Midbrain (tissue), 1 donor: ENCODE results near the gene OR10A2.
"Not testable (repeated sequence)": the region's sequence is repeated elsewhere in the genome, so short reads cannot be mapped to it uniquely, and the experiment has no call there.

Experiments
- DNase-seq: peaks from one replicate; lab custom pipeline; 2025; lab: John Stamatoyannopoulos, UW

The OR10A2 gene

DNA sequence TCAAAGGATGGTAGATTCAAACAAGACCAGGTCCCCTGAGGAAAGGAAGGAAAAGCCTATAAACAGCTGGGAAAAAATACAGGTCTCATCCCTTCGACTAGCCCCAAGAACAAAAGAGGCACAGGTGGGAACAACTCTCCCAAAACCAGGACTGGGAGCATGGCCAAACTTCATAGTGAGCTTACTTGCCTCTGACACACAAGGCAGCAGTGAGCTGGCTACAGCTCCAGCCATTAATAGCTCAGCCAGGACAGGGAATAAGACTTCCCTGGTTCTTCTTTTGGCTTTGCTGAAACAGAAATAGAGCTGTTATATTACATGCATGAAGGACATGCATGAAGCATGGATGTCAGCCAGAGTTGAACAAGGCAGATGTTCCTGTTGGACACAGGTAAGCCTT lies at the start of gene OR10A2:
Gene OR10A2, plus strand, starts transcription at position 97 of the 400 bp plus-strand sequence. CDS start 6,698 bp downstream, outside the sequence.
- no peak for DNase-seq

DNA sequence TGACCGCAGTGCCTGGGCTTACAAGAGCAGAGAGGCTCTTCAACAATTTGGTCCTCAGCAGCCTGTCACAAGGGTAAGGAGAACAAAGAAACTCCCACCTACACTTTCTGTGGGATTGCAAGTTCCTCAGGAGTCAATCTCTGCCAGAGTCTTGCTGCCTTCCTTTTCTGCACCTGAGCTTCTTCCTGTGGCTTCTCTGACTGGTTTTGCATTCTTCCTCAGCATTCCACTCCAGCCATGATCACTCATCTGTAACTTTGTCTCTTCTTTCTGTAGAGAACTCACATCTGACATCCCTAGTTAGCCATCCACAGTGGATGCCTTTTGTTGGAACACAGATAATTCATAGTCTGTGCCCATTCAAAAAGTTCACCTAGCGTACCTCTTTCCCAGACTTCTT lies 49.2 kb upstream of the OR10A2 start:
- DNase-seq: no peak

DNA sequence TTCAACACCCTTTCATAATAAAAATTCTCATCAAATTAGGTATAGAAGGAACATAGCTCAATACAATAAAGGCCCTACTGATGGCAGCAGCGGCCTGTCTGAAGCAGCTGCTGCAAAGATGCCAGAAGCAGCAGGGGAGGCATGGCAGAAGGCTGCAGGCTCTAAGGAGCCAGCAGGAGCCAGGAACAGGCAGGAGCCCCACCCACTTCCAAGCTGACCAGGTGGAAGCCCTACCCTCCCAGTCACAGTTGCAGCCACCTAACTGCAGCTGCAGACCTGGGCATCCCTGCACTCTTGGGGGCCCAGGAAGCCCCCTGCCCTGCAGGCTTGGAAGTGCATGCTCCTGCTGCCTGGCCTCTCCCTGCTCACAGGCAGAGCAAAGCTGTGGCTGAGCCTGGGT lies 45.2 kb upstream of the OR10A2 start:
- no peak for DNase-seq

- no peak for DNase-seq
Observed at GRCh38 chr11:6818967-6819366, 43.9 kb upstream of the OR10A2 start.

DNA sequence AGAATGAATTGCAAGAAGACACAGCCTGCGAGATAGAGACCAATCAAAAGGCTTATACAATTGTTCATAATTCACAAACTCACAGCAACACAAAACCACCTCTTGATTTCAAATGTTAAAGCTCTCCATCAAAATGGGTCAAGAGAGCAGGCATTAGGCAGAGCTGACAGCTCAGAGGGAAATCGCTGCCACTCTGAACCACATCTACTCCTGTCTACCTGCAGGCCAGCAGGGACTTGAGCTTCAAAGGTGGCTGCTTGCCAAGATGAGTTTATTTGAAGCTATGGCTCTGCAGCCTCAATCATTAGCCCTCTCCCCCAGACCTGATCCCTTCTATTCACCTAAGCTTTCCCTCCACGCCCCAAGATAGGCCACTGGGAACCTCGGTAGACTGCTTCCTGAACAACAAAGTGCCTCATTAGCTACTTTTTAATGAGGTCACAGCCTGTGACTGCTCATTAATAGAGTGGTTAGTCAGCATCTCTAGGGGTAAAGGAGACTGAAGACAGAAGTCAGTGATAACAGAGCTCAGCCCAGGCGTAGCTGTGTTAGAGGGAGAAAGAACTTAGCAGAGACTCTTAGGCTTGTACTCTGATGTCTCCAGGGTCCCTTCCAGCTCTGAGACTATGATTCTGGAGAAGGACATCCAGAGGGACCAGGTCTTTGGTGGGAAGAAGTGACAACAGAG lies 38.6 kb upstream of the OR10A2 start:
- no peak for DNase-seq

GRCh38 chr11:6825231-6825744 lies 37.6 kb upstream of the OR10A2 start:
- no peak for DNase-seq

DNA sequence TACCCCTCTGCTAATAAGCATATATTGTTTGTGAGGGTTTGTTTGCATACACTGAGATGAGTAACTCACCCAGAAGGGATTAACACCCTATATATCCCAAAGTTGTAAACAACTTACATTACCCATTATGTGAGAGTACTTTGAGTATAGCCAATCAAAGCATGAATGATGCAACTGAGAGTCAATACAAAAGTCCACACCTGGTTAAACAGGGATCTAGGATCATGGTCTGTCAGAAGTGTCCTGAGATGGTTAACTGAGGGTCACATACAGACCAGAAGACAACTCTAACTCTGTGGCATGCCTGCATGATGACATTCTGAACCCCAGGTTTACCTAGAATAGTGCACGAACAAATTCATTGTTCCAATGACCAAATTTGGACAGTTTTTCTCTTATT lies 34.8 kb upstream of the OR10A2 start:
- DNase-seq: no peak

DNA sequence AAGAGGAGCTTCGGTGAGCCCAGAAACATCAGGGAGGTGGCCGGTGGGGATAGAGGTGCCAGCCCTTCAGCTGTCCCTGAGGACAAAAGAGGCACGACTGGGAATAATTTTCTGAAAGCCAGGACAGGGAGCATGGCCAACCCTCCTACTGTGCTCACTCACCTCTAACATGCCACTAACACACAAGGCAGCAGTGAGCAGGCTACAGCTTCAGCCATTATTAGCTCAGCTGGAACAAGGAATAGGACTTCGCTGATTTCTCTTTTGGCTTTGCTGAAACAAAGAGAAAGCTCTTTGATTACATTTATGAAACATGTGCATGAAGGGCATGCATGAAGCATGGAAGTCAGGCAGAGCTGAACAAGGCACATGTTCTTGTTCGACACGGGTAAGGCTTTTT lies 29.5 kb upstream of the OR10A2 start:
- no peak for DNase-seq

DNA sequence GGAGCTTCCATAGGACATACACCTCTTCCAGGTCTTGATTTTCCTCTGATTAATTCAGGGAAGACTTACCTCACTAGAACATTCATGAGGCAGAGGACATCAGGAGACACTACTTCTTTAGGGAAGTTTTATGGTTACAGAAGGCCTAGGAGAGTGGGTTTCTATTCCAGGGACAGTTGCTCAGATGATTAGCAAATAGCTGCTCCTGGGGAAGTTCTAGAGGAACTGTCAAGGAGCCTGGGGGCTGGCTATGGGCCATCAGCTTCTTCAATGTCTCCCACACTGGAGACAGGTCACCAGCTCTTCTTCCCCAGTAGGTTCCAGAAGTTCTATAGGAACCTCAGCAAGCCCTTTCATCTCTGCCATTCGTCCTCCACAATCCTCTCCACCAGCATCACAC lies 28.8 kb upstream of the OR10A2 start:
- no peak for DNase-seq

- DNase-seq: no peak
Observed at GRCh38 chr11:6841694-6842093, 21.2 kb upstream of the OR10A2 start.

DNA sequence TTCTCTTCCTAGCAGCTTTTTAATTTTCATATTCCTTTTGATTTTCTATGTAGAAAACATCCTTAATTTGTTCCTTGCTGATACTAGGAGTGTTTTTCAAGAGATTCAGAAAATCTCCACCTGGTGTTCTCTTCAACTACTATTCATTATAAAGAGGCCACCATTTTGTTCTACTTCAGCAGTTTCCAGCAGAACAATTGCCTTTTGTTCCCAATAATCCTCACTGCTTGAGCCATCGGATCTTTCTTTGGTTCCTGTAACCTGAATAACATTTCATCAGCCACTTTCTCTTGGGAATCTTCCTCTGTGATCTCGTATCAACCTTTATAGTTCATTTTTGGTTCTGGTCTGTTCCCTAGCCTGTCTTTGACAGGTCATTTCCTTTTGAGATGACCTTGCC lies 19.2 kb upstream of the OR10A2 start:
- DNase-seq: no peak

- no peak for DNase-seq
Observed at GRCh38 chr11:6844356-6844755, 18.5 kb upstream of the OR10A2 start.

DNA sequence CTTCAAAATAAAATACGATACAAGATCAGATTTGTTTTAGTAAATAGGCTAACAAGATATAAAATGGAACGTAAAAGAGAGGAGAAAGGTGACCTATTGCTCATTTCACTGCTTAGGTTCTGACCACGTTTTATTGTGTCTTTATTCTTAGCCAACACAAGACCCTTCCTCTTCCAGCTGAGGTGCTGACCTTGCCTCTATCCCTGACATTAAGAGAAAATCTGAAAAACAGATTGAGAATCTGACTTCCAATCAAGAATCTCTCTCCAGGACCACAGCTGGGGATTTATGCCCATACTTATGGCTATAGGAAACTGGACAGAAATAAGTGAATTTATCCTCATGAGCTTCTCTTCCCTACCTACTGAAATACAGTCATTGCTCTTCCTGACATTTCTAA lies 17.5 kb upstream of the OR10A2 start, which contains the start of gene OR10A5:
Gene OR10A5, plus strand, starts transcription at position 301 of the 400 bp plus-strand sequence. Its CDS starts 0 bp downstream, at position 301.
- no peak for DNase-seq

DNA sequence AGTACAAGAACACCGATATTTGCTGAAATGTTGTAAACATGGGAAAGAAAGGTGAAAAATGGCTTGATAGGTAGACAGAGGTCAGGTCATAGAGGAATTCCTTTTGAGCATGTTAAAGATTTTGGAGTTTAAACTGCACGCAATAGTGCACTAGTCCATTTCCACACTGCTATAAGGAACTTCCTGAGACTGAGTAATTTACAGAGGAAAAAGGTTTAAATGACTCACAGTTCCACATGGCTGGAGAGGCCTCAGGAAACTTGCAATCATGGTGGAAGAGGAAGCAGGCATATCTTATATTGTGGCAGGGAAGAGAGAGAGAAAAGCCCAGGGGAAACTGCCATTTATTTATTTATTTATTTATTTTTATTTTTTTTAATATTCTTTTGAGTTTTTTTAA lies 12.3 kb upstream of the OR10A2 start:
- DNase-seq: no peak

DNA sequence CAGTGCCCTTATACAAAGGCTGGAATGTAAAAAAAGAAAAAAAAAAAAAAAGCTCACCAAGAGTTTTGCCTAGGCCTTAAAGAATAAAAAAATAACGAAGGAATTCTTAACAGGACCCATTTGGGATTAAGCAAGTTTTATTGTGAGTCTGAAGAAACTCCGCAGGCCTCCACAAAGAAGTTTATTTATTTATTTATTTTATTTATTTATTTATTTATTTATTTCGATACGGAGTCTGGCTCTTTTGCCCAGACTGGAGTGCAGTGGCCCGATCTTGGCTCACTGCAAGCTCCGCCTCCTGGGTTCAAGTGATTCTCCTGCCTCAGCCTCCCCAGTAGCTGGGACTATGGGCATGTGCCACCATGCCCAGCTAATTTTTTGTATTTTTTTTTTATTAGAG lies 8.1 kb upstream of the OR10A2 start:
- DNase-seq: not testable (repeated sequence)

DNA sequence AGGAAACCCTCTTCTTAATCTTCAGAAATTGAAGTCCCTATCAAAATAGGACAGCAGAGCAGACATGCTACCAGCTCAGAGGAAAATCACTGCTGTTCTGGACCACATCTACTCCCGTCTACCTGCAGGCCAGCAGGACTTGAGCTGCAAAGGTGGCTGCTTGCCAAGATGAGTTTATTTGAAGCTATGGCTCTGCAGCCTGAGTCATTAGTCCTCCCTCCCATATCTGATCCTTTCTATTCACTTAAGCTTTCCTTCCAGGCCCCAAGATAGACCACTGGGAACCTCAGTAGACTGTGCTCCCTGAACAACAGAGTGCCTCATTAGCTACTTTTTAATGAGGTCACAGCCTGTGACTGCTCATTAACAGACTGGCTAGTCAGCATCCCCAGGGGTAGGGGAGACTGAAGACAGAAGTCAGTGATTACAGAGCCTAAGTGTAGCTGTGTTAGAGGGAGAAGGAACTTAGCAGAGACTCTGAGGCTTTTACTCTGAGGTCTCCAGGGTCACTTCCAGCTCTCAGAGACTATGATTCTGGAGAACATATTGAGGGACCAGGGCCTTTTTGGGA lies 6.8 kb upstream of the OR10A2 start:
- no peak for DNase-seq

GRCh38 chr11:6856871-6857270 lies 6.0 kb upstream of the OR10A2 start:
- DNase-seq: no peak

DNA sequence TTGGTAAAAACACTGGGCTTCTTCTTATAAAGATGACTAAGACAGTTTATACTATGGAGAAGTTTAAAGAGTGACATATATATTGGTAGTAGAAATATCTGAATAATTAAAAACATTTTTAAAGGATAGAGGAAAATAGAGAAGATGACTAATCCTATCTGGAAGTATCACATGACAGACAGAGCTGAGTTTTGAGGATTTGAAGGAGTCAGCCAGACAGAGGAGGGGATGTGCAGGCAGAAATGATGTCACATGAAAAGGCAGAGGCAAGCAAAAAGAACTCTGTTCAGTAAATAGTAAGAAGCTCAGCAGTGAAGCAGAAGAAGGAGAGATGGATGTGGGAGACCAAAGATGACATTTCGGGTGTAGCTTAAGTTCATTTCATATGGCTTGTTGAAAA lies 1.6 kb downstream of the OR10A2 start:
- DNase-seq: no peak

DNA sequence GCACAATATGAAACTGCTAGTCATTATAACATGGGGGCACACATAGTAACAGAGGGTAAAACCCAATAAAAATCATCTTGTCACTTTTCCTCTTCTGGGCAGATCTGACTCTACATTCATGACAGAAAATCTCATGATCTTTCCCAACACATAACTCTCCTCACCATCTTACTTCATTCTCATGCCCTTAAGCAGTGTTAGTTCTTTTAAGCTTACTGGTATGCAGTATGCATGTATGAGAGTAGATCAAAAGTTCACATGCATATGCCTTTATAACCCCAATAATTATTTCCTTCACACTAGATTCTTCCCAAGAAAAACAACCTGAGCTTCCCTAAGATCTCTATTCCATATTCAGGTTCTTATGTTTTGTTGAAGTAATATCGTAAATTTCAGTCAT lies 8.4 kb downstream of the OR10A2 start:
- DNase-seq: no peak

DNA sequence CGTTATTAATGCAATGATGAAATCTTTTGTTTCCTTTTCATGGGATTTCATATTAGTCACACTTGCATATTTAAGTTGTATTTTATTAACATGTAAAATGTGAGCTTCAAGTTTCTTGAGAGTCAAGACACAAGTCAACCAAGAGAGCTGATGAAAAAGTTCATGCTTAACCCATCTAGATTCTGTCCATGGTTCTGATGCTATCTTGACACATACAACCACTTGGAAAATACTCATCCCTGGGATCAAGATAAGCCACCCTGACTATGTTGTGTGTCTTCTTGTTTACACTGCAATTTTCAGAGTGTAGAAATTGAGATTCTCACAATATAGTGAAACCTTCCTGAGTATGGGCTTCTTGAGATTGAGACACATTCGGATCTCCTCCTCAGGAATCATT lies 12.9 kb downstream of the OR10A2 start:
- no peak for DNase-seq

DNA sequence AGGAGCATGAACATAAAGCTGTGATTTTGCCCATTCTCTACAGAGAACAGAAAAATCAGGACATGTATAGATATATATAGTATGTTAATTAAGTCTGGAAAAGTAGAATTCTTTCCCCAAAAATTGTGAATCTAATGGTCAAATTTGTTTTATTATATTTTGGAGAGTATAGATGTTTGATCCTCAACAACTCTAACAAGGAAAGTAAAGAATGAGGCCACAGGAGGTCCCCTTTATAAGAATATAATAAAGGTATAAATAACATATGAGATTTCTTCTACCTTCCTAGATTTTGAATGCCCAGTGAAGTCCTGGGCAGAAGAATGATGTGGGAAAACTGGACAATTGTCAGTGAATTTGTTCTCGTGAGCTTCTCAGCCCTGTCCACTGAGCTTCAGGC lies 13.5 kb downstream of the OR10A2 start, which contains the start of gene OR10A4:
Gene OR10A4, plus strand, starts transcription at position 301 of the 400 bp plus-strand sequence. Its CDS starts 23 bp downstream, at position 324.
- no peak for DNase-seq

GRCh38 chr11:6876914-6877313 lies 14.1 kb downstream of the OR10A2 start:
- no peak for DNase-seq

GRCh38 chr11:6882751-6883150 lies 19.9 kb downstream of the OR10A2 start:
- DNase-seq: no peak

DNA sequence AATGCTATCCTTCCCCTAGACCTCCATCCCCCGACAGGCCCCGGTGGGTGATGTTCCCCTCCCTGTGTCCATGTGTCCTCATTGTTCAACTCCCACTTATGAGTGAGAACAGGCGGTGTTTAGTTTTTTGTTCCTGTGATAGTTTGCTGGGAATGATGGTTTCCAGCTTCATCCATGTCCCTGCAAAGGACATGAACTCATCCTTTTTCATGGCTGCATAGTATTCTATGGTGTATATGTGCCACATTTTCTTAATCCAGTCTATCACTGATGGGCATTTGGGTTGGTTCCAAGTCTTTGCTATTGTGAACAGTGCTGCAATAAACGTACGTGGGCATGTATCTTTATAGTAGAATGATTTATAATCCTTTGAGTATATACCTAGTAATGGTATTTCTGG lies 24.9 kb downstream of the OR10A2 start:
- DNase-seq: not testable (repeated sequence)
